Ovary (tissue), 9 donors: Measurements from ENCODE around the gene INAFM1. TPM values are rescaled to one million over a fixed set of nuclear protein-coding genes. Genes with fewer than 3 reads are reported as not detected.

Source experiments
- DNase-seq, 5 donors: peaks; one replicate each; pipeline ENCODE4 v3.0.0-alpha.2; 2019 to 2020
- H3K27ac ChIP-seq, 2 donors: fragments of 200-600 bp; one replicate each; pipeline versions ENCODE4 v1.5.1 to v1.8.0; 2019 to 2022
- H3K27me3 ChIP-seq: fragments of 200-600 bp; one replicate; pipeline ENCODE4 v1.8.0; 2022
- H3K36me3 ChIP-seq: fragments of 200-600 bp; sonication (generic); one replicate; pipeline ENCODE4 v1.5.1; 2019
- H3K4me1 ChIP-seq: one replicate; pipeline ENCODE4 v1.8.1; 2013; ENCODE audit warnings: mild to moderate bottlenecking, moderate library complexity; ENCODE audit not compliant: insufficient read depth
- H3K4me3 ChIP-seq: fragments of 200-600 bp; sonication (generic); one replicate; pipeline ENCODE4 v1.5.1; 2017
- H3K9me3 ChIP-seq, 2 donors: fragments of 200-600 bp in 1 of 2; sonication (generic) in 1 of 2; one replicate each; pipeline versions ENCODE4 v1.5.1 to v1.8.1; 2013 to 2019; ENCODE audit warnings: mild to moderate bottlenecking in 1 of 2, moderate library complexity in 1 of 2
- CTCF ChIP-seq, 3 donors: fragments of 450-650 bp in 2 of 3; fragments of 200-600 bp in 1 of 3; IDR thresholded peaks; one replicate each; pipeline versions ENCODE4 v1.5.1 to v1.8.0; 2016 to 2022; ENCODE audit warnings: antibody characterized with exemption in 3 of 3, mild to moderate bottlenecking in 1 of 3
- EP300 ChIP-seq: sonication (generic); formaldehyde crosslinking; IDR thresholded peaks from one replicate; pipeline ENCODE4 v1.6.1; 2017; ENCODE audit warnings: antibody characterized with exemption
- POLR2A ChIP-seq: fragments of 450-650 bp; IDR thresholded peaks from one replicate; pipeline ENCODE4 v1.6.1; 2017; ENCODE audit warnings: antibody characterized with exemption, mild to moderate bottlenecking, moderate library complexity
- WGBS, 3 donors: extraction: QIAGEN DNeasy Blood & Tissue Kit in 1 of 3; methylation state at CpG; one replicate each; pipeline versions ENCODE4 v1.1.5 to v1.1.7; 2013 to 2017; 5-methylcytosine and 5-hydroxymethylcytosine counted together
- intact Hi-C, 4 donors: fragments of 100-400 bp; cut with DNase I; formaldehyde crosslinking; loops; one replicate each; pipeline versions ENCODE4 v1.11.0 to v1.15.1; 2022 to 2023
- polyA plus RNA-seq, 2 donors: library from polyadenylated mRNA; stranded (reverse); fragments of 200-250 nt in 1 of 2; fragments of 350-450 nt in 1 of 2; fragmentation: Illumina TruSeq in 1 of 2; extraction: RNeasy Lipid Tissue Mini Kit (QIAGEN cat#74804) in 1 of 2; gene quantifications; one replicate each; pipeline ENCODE4 v1.2.3, GENCODE V29; 2013 to 2014
- total RNA-seq, 7 donors: library from RNA; depleted of rRNA in 2 of 7; stranded (reverse); fragments of >200 nt in 2 of 7; fragmentation: NEBNext Ultra II Directional in 3 of 7; extraction: Animal tissue kit (Norgen Biotek cat#: 25700) in 3 of 7; gene quantifications; one replicate each; pipeline versions ENCODE4 v1.1.0 to v1.2.4, GENCODE V29; 2016 to 2023
- donor health status: DM: no; HTN: no; CAD: no; lungs with moderate emphysema.
- donor health status: DM: no; HTN: no; CAD: no.
- donor health status: Bipolar disorder and iron deficiency.
- donor health status: DM: yes; HTN: yes; CAD: no.
- donor health status: DM: no; HTN: no; CAD: no.
- donor health status: DM: yes; HTN: yes; CAD: no.

Gene INAFM1
- total and polyA plus RNA-seq, 9 donors, result 0.73 to 53.3 (median 26.5) TPM

GRCh38 chr19:47255879-47256692, 18.6 kb upstream of the INAFM1 start, which contains the start of gene CCDC9:
Gene CCDC9 (plus strand): TSS chr19:47256525. CDS start chr19:47258401, 1,876 bp downstream.
- intact Hi-C loops, result no loop called here
- no peaks in the 10 kb centered on the region for H3K27me3 ChIP-seq
- H3K4me1 ChIP-seq, result peaks cover 7% of the 10 kb centered on the region
- H3K9me3 ChIP-seq, result no peaks in the 10 kb centered on the region
- TF ChIP-seq EP300 (peak; percentile 87), POLR2A (peak; percentile 98), CTCF (IDR thresholded peaks at IDR 0.05) (no peak)
- H3K27ac ChIP-seq, result peak within 1 kb of the TSS; percentile 80 to 95
- H3K36me3 ChIP-seq, result no peaks in the 10 kb centered on the region
- 10 to 19% (median 16%) methylated on average over 48 to 60 of the region's 60 CpGs for WGBS, 3 donors
- peak; percentile 96 to 98 (median 97) for DNase-seq
- peak within 1 kb of the TSS; percentile 65 for H3K4me3 ChIP-seq

GRCh38 chr19:47256693-47257410, 17.8 kb upstream of the INAFM1 start:
- no peaks in the 10 kb centered on the region for H3K9me3 ChIP-seq
- intact Hi-C loops, result no loop called here
- H3K36me3 ChIP-seq, result no peaks in the 10 kb centered on the region
- H3K27me3 ChIP-seq, result no peaks in the 10 kb centered on the region
- H3K4me3 ChIP-seq, result peak overlapping the region; percentile 65
- peak overlapping the region; percentile 80 to 95 for H3K27ac ChIP-seq
- peak; percentile 100 for DNase-seq
- H3K4me1 ChIP-seq, result peaks cover 7% of the 10 kb centered on the region
- TF ChIP-seq EP300 (peak; percentile 56), POLR2A (no peak), CTCF (IDR thresholded peaks at IDR 0.05) (no peak)
- 1 to 2% (median 1%) methylated on average over 34 to 52 of the region's 52 CpGs for WGBS, 3 donors

DNA sequence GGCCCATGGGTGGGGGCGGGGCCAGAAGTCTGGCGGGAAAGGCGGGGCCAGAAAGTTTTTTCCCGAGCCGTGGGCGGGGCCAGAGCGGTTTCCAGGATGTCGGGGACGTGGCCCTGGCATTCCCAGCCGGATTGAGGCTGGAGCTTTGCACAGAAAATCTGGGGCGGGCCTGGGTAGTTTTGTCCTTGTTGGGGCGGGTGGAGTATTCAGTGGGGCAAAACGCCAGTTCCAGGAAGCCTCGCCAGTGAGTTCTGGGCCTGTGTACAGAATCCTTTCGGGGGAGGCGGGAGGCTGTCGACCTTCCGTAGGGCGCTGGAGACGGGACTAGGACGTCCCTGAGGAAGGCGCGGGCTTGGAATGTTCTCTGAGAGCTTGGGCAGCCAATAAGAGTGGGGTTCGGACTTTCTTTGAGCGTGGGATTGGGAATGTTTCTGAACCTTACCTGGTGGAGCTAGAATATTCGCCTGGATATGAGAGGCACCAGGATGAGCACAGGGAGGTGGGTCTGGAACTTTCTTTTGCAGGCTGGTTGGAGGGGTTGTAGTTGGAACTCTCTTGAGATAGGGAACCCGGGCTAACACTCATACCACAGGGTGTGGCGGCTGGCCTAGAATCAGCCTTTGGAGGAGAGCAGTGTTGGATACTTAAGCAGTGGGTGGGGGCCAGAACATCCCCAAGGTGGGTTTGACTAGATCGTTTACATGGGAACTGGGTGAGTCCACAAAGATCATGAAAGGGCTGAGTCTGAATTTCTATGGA, 17.1 kb upstream of the INAFM1 start:
- intact Hi-C loops, result no loop called here
- peak; percentile 45 to 65 (median 62) for DNase-seq

More for the DNA sequence above, 17.1 kb upstream of the INAFM1 start:
- peak; percentile 44 for TF ChIP-seq POLR2A
- no peak for TF ChIP-seq CTCF (IDR thresholded peaks at IDR 0.05)
- TF ChIP-seq EP300, result peak; percentile 61
- peak overlapping the region; percentile 45 for H3K4me3 ChIP-seq
- WGBS, 3 donors, result 1 to 2% (median 2%) methylated on average over 29 of the region's 29 CpGs
- peak overlapping the region in 1 of 2 donors; percentile 95 for H3K27ac ChIP-seq
- no peaks in the 10 kb centered on the region for H3K27me3 ChIP-seq
- H3K4me1 ChIP-seq, result peaks cover 7% of the 10 kb centered on the region
- no peaks in the 10 kb centered on the region for H3K36me3 ChIP-seq
- no peaks in the 10 kb centered on the region for H3K9me3 ChIP-seq
